ENCODE results near the gene VWA3B.

The VWA3B gene

DNA sequence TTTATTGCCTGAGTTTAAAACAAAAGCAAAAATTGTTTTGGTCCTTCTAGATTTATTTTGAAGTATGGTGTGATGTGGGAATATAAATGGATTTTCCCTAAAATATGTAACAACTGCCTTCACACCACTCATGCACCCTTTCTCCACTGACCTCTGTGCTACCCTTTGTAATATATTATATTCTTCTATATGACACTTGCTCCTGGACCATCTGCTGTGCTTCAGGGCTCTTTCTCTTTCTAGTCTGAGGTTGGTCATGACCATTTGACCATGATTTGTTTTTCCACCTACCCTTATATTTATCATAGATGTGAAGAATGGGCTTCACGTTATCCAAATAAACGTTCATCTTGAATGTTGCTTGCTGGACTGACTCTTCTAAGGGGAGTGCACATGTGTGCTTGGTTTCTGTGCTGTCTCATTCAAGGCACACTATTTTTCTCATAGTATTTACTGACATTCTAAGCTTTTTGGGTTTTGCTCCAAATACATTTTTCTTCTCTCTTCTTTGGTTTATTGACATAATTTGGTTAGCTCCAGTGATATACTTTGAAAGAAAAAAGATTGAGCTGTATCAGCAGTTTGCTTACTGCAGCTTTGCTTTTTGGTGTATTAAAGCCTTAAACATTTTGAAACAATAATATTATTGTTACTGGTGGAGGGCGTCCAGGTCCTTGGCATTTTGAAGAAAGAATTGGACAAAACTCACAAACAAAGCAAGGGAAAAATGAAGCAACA is 61.8 kb downstream of the VWA3B start:
- DNase-seq (ENCODE audit: low read depth, low spot score), result no peak
- no peak for TF ChIP-seq ZNF274 (IDR thresholded peaks at IDR 0.05; ENCODE audit: low read depth, low read length)
- no peak for TF ChIP-seq SUZ12 (IDR thresholded peaks at IDR 0.05; ENCODE audit: extremely low read depth, insufficient read depth, insufficient read length)
- TF ChIP-seq YY1 (IDR thresholded peaks at IDR 0.05; ENCODE audit: insufficient read depth, insufficient read length), result no peak
- Histone ChIP-seq H3K36me3 (ENCODE audit: insufficient read depth, insufficient read length, low read length) (no peaks in the 10 kb centered on the region), H3K9ac (ENCODE audit: insufficient read length, low read depth) (no peak overlapping the region), H3K27me3 (ENCODE audit: insufficient read depth, insufficient read length) (no peaks in the 10 kb centered on the region), H3K4me1 (ENCODE audit: insufficient read depth, insufficient read length) (no peaks in the 10 kb centered on the region), H3K9me3 (ENCODE audit: insufficient read depth, low read length) (0 out of 2 replicates have a peak, but pooled peaks cover 3% of the 10 kb centered on the region), H3K4me3 (ENCODE audit: insufficient read length, low read depth) (no peak overlapping the region)

DNA sequence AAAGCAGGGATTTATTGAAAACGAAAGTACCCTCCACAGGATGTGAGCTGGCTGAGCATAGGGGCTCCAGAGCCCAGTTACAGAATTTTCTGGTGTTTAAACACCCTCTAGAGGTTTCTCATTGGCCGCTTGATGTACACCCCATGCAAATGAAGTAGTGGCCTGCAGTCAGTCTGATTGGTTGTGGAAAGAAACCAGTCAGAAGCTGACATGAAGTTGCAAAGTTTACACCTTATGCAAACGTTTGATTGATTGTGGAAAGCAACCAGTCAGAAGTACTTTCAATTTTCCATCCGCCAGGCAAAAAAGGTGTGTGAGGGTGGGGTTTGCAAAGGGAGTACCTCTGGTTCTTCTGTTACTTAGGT is 62.3 kb downstream of the VWA3B start:
- no peak overlapping the region for H3K9ac ChIP-seq (ENCODE audit: insufficient read length, low read depth)
- DNase-seq (ENCODE audit: low read depth, low spot score), result no peak
- H3K4me3 ChIP-seq (ENCODE audit: insufficient read length, low read depth), result no peak overlapping the region
- H3K9me3 ChIP-seq (ENCODE audit: insufficient read depth, low read length), result 0 out of 2 replicates have a peak, but pooled peaks cover 3% of the 10 kb centered on the region
- H3K27me3 ChIP-seq (ENCODE audit: insufficient read depth, insufficient read length), result no peaks in the 10 kb centered on the region
- TF ChIP-seq SUZ12 (IDR thresholded peaks at IDR 0.05; ENCODE audit: extremely low read depth, insufficient read depth, insufficient read length), result no peak
- no peak for TF ChIP-seq YY1 (IDR thresholded peaks at IDR 0.05; ENCODE audit: insufficient read depth, insufficient read length)
- no peak for TF ChIP-seq ZNF274 (IDR thresholded peaks at IDR 0.05; ENCODE audit: low read depth, low read length)
- no peaks in the 10 kb centered on the region for H3K4me1 ChIP-seq (ENCODE audit: insufficient read depth, insufficient read length)
- no peaks in the 10 kb centered on the region for H3K36me3 ChIP-seq (ENCODE audit: insufficient read depth, insufficient read length, low read length)

DNA sequence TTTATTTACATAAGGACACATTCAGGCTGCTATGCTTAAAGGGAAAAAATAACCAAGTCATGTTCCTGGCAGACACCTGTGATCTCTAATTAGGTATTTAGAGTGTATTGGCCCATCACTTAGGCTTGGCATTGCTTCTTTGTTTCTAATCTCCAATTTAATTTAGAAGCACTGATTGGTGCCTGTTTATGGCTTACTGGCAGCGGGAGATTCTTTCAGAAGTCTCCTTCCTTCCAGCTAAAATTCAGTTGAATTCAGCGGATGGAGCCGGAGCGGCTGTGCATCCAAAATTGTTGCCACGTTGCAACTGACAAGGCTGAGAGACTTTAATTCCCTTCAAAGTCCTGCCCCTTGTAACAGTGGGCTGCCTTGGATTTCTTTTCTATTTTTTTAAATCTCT is 66.5 kb downstream of the VWA3B start:
- Histone ChIP-seq H3K27me3 (ENCODE audit: insufficient read depth, insufficient read length) (no peaks in the 10 kb centered on the region), H3K36me3 (ENCODE audit: insufficient read depth, insufficient read length, low read length) (no peaks in the 10 kb centered on the region), H3K9me3 (ENCODE audit: insufficient read depth, low read length) (no peaks in the 10 kb centered on the region), H3K4me1 (ENCODE audit: insufficient read depth, insufficient read length) (no peaks in the 10 kb centered on the region), H3K9ac (ENCODE audit: insufficient read length, low read depth) (no peak overlapping the region), H3K4me3 (ENCODE audit: insufficient read length, low read depth) (no peak overlapping the region)
- DNase-seq (ENCODE audit: low read depth, low spot score), result no peak
- no peak for TF ChIP-seq ZNF274 (IDR thresholded peaks at IDR 0.05; ENCODE audit: low read depth, low read length)

DNA sequence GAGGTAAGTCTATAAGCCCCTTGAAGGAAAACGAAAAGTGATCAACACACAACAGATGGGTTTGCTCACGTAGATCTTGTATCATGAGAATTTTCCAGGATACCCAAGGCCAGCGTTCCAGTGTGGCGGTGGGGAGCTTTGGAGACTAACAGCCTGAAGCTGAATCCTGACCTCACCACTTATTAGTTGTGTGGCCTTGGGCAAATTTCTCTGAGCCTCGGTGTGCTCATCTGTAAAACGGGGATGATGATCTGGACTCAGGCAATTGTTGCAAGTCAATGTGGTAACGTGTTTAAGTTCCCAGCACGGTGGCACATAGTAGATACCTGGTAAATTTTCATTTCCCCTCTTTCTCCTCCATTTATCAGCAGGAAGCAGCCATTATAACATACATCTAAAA is 68.3 kb downstream of the VWA3B start:
- DNase-seq (ENCODE audit: low read depth, low spot score), result no peak
- Histone ChIP-seq H3K36me3 (ENCODE audit: insufficient read depth, insufficient read length, low read length) (no peaks in the 10 kb centered on the region), H3K9ac (ENCODE audit: insufficient read length, low read depth) (no peak overlapping the region), H3K4me1 (ENCODE audit: insufficient read depth, insufficient read length) (no peaks in the 10 kb centered on the region), H3K27me3 (ENCODE audit: insufficient read depth, insufficient read length) (no peaks in the 10 kb centered on the region), H3K4me3 (ENCODE audit: insufficient read length, low read depth) (no peak overlapping the region), H3K9me3 (ENCODE audit: insufficient read depth, low read length) (no peaks in the 10 kb centered on the region)
- TF ChIP-seq SUZ12 (IDR thresholded peaks at IDR 0.05; ENCODE audit: extremely low read depth, insufficient read depth, insufficient read length) (no peak), YY1 (IDR thresholded peaks at IDR 0.05; ENCODE audit: insufficient read depth, insufficient read length) (no peak), ZNF274 (IDR thresholded peaks at IDR 0.05; ENCODE audit: low read depth, low read length) (no peak)

DNA sequence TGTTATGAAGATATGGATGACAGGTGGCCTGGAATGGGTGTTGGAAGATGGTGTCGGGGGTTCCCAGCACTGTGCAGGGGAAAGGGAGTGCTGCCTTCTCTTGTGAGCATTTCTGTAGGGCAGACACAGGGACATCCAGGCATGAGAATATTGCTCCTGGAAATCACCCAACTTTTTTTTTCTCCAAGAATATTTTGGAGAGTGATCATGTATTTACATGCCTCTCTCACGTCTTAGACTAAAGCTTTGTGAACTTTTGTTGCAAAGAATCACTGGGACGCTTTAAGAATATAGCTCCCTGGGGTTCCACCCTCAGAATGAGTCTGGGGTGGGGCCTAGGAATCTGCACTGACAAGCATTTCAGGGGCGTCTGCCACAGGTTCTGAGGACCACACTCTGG is 68.7 kb downstream of the VWA3B start:
- Histone ChIP-seq H3K9me3 (ENCODE audit: insufficient read depth, low read length) (no peaks in the 10 kb centered on the region), H3K4me1 (ENCODE audit: insufficient read depth, insufficient read length) (no peaks in the 10 kb centered on the region), H3K36me3 (ENCODE audit: insufficient read depth, insufficient read length, low read length) (no peaks in the 10 kb centered on the region), H3K9ac (ENCODE audit: insufficient read length, low read depth) (no peak overlapping the region), H3K4me3 (ENCODE audit: insufficient read length, low read depth) (no peak overlapping the region), H3K27me3 (ENCODE audit: insufficient read depth, insufficient read length) (no peaks in the 10 kb centered on the region)
- no peak for DNase-seq (ENCODE audit: low read depth, low spot score)
- no peak for TF ChIP-seq SUZ12 (IDR thresholded peaks at IDR 0.05; ENCODE audit: extremely low read depth, insufficient read depth, insufficient read length)

DNA sequence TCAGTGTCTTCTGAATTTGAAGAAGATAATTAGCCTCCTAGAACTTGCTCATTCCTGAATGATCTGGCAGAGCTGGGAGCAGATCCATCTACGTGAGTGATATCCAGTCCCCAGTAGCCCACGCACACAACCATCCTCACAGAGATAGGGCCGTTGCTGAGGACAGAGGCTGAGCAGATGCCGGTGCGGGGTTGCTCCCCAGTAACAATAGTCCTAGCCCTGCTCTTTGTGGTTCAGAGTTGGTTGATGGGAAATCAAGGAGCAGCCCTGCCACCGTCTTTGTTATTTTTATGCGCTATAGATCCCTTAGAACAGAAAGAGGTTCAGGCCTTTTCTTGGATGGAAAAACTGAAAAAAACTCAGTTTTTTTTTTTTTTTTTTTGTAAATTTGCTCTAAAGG is 69.3 kb downstream of the VWA3B start:
- H3K9ac ChIP-seq (ENCODE audit: insufficient read length, low read depth), result no peak overlapping the region
- DNase-seq (ENCODE audit: low read depth, low spot score), result no peak
- TF ChIP-seq YY1 (IDR thresholded peaks at IDR 0.05; ENCODE audit: insufficient read depth, insufficient read length) (no peak), SUZ12 (IDR thresholded peaks at IDR 0.05; ENCODE audit: extremely low read depth, insufficient read depth, insufficient read length) (no peak), ZNF274 (IDR thresholded peaks at IDR 0.05; ENCODE audit: low read depth, low read length) (no peak)

DNA sequence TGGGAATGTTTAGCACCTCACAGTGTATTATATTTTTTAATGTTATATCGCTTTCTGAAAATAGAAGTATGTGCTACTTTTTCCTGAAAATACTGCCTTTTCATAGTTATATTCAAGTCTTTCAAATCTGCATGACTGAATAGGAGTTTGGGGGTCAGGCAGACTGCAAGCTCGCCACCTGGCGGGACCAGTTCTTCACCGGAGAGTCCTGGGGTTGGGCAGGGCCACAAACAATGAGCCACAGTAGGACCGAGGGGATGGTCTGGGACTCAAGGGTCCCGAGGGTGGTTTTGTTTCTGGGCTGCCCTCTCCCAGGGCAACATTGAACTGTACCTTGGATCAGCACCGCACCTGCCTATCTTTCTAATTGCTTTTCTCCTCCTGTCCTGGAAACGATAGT is 70.6 kb downstream of the VWA3B start:
- no peaks in the 10 kb centered on the region for H3K4me1 ChIP-seq (ENCODE audit: insufficient read depth, insufficient read length)
- TF ChIP-seq SUZ12 (IDR thresholded peaks at IDR 0.05; ENCODE audit: extremely low read depth, insufficient read depth, insufficient read length), result no peak
- no peak overlapping the region for H3K4me3 ChIP-seq (ENCODE audit: insufficient read length, low read depth)
- H3K9me3 ChIP-seq (ENCODE audit: insufficient read depth, low read length), result no peaks in the 10 kb centered on the region
- no peak overlapping the region for H3K9ac ChIP-seq (ENCODE audit: insufficient read length, low read depth)
- no peaks in the 10 kb centered on the region for H3K27me3 ChIP-seq (ENCODE audit: insufficient read depth, insufficient read length)
- no peaks in the 10 kb centered on the region for H3K36me3 ChIP-seq (ENCODE audit: insufficient read depth, insufficient read length, low read length)
- no peak for DNase-seq (ENCODE audit: low read depth, low spot score)

More for the DNA sequence above, 69.3 kb downstream of the VWA3B start:
- no peaks in the 10 kb centered on the region for H3K4me1 ChIP-seq (ENCODE audit: insufficient read depth, insufficient read length)
- no peaks in the 10 kb centered on the region for H3K9me3 ChIP-seq (ENCODE audit: insufficient read depth, low read length)
- no peak overlapping the region for H3K4me3 ChIP-seq (ENCODE audit: insufficient read length, low read depth)
- H3K36me3 ChIP-seq (ENCODE audit: insufficient read depth, insufficient read length, low read length), result no peaks in the 10 kb centered on the region
- H3K27me3 ChIP-seq (ENCODE audit: insufficient read depth, insufficient read length), result no peaks in the 10 kb centered on the region

DNA sequence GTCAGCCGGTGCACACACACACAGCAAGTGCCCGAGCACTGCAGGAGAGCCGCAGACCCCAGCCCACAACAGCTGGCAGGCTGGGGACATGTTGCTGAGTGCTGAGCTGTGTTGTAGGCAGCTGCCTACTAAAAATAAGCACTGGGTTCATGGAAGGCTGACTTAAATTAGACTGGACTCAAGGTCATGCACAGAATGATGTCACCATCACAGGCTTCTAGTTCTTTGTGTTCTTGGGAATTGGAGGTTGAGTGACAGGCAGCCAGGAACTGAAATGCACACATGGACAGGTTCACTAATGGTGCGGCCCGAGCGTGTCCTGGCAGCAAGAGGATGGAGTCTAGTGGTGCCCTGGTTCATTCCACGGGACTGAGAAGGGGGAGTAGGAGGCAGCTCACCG is 71.3 kb downstream of the VWA3B start:
- no peak for TF ChIP-seq YY1 (IDR thresholded peaks at IDR 0.05; ENCODE audit: insufficient read depth, insufficient read length)
- TF ChIP-seq SUZ12 (IDR thresholded peaks at IDR 0.05; ENCODE audit: extremely low read depth, insufficient read depth, insufficient read length), result no peak
- no peak for TF ChIP-seq ZNF274 (IDR thresholded peaks at IDR 0.05; ENCODE audit: low read depth, low read length)
- H3K4me3 ChIP-seq (ENCODE audit: insufficient read length, low read depth), result no peak overlapping the region
- H3K36me3 ChIP-seq (ENCODE audit: insufficient read depth, insufficient read length, low read length), result no peaks in the 10 kb centered on the region
- no peak overlapping the region for H3K9ac ChIP-seq (ENCODE audit: insufficient read length, low read depth)
- H3K4me1 ChIP-seq (ENCODE audit: insufficient read depth, insufficient read length), result no peaks in the 10 kb centered on the region
- DNase-seq (ENCODE audit: low read depth, low spot score), result no peak
- H3K27me3 ChIP-seq (ENCODE audit: insufficient read depth, insufficient read length), result no peaks in the 10 kb centered on the region
- H3K9me3 ChIP-seq (ENCODE audit: insufficient read depth, low read length), result no peaks in the 10 kb centered on the region

Measured in NT2/D1 (cell line).